ENCODE results near the gene C19orf25.

Gene C19orf25

GRCh38 chr19:1491849-1492170 lies 12.8 kb upstream of the C19orf25 start:
- TF ChIP-seq TEAD4 (IDR thresholded peaks at IDR 0.05) (no peak), NFIC (IDR thresholded peaks at IDR 0.05) (no peak), EGR1 (IDR thresholded peaks at IDR 0.05) (no peak), CREB1 (IDR thresholded peaks at IDR 0.05; ENCODE audit: low read depth) (no peak), CEBPB (IDR thresholded peaks at IDR 0.05) (no peak), FOXM1 (IDR thresholded peaks at IDR 0.05; ENCODE audit: borderline replicate concordance, low read depth) (no peak), RAD21 (IDR thresholded peaks at IDR 0.05; ENCODE audit: low read depth) (no peak), MAX (IDR thresholded peaks at IDR 0.05) (no peak), TAF1 (IDR thresholded peaks at IDR 0.05; ENCODE audit: low read depth) (no peak), YY1 (IDR thresholded peaks at IDR 0.05; ENCODE audit: low read depth) (no peak), TCF12 (IDR thresholded peaks at IDR 0.05; ENCODE audit: low read depth) (no peak)
- TF ChIP-seq, protein P1, sequence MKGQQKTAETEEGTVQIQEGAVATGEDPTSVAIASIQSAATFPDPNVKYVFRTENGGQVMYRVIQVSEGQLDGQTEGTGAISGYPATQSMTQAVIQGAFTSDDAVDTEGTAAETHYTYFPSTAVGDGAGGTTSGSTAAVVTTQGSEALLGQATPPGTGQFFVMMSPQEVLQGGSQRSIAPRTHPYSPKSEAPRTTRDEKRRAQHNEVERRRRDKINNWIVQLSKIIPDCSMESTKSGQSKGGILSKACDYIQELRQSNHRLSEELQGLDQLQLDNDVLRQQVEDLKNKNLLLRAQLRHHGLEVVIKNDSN (IDR thresholded peaks at IDR 0.05) = no peak
- TF ChIP-seq, protein P2, sequence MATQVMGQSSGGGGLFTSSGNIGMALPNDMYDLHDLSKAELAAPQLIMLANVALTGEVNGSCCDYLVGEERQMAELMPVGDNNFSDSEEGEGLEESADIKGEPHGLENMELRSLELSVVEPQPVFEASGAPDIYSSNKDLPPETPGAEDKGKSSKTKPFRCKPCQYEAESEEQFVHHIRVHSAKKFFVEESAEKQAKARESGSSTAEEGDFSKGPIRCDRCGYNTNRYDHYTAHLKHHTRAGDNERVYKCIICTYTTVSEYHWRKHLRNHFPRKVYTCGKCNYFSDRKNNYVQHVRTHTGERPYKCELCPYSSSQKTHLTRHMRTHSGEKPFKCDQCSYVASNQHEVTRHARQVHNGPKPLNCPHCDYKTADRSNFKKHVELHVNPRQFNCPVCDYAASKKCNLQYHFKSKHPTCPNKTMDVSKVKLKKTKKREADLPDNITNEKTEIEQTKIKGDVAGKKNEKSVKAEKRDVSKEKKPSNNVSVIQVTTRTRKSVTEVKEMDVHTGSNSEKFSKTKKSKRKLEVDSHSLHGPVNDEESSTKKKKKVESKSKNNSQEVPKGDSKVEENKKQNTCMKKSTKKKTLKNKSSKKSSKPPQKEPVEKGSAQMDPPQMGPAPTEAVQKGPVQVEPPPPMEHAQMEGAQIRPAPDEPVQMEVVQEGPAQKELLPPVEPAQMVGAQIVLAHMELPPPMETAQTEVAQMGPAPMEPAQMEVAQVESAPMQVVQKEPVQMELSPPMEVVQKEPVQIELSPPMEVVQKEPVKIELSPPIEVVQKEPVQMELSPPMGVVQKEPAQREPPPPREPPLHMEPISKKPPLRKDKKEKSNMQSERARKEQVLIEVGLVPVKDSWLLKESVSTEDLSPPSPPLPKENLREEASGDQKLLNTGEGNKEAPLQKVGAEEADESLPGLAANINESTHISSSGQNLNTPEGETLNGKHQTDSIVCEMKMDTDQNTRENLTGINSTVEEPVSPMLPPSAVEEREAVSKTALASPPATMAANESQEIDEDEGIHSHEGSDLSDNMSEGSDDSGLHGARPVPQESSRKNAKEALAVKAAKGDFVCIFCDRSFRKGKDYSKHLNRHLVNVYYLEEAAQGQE (IDR thresholded peaks at IDR 0.05; ENCODE audit: low read depth) = no peak

DNA sequence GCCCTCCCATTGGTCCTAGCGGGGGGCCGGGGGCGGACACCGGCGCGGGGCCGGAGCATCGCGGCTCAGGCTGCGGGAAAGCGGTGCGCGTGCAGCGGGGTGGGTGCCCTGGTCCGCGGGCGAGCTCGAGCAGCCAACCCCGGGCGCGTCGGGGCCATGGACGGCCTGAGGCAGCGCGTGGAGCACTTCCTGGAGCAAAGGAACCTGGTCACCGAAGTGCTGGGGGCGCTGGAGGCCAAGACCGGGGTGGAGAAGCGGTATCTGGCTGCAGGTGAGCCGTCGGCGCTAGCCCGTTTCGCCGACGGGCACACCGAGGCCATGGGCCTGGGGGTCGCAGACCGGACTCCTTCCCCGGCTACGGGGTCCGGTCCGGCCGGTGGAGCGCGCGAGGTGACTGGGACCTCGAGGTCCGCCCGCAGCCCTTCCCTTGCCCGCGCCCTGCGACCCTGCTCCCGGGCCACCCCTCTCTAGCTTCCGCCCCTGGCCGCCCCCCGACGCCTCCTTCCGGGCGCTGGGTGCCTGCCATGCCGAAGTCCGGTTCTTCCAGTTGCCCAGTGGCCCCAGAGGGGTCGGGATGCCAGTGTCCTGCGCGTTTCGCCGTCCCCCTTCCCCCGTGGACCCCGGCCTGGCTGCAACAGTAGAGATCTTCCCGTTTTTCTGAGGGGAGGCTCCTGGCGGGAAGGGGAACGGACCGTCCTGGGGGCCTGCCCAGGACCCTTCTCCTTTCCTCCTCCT lies 12.3 kb upstream of the C19orf25 start, which contains the start of gene REEP6:
TSS of gene REEP6 (plus strand) at position 68 of the 735 bp plus-strand sequence. CDS start at position 157, 89 bp downstream.
- TF ChIP-seq TCF12 (IDR thresholded peaks at IDR 0.05; ENCODE audit: low read depth) (no peak), EGR1 (IDR thresholded peaks at IDR 0.05) (peak; percentile 72), TAF1 (IDR thresholded peaks at IDR 0.05; ENCODE audit: low read depth) (0 out of 2 replicates have a peak, but pooled peaks have one; percentile 4), MAX (IDR thresholded peaks at IDR 0.05) (peak; percentile 95), CEBPB (IDR thresholded peaks at IDR 0.05) (no peak)

GRCh38 chr19:1490311-1491113 lies 11.5 kb upstream of the C19orf25 start, which contains the start of gene PCSK4:
Gene PCSK4, minus strand, starts transcription at chr19:1490350. Its CDS starts 4 bp downstream, at chr19:1490346.
- no peak for TF ChIP-seq TEAD4 (IDR thresholded peaks at IDR 0.05)
- peak; percentile 60 for TF ChIP-seq MAX (IDR thresholded peaks at IDR 0.05)
- TF ChIP-seq FOXM1 (IDR thresholded peaks at IDR 0.05; ENCODE audit: borderline replicate concordance, low read depth) = 0 out of 2 replicates have a peak, but pooled peaks have one; percentile 24
- TF ChIP-seq CEBPB (IDR thresholded peaks at IDR 0.05) = no peak; the same call in 1 of the 2 replicates

DNA sequence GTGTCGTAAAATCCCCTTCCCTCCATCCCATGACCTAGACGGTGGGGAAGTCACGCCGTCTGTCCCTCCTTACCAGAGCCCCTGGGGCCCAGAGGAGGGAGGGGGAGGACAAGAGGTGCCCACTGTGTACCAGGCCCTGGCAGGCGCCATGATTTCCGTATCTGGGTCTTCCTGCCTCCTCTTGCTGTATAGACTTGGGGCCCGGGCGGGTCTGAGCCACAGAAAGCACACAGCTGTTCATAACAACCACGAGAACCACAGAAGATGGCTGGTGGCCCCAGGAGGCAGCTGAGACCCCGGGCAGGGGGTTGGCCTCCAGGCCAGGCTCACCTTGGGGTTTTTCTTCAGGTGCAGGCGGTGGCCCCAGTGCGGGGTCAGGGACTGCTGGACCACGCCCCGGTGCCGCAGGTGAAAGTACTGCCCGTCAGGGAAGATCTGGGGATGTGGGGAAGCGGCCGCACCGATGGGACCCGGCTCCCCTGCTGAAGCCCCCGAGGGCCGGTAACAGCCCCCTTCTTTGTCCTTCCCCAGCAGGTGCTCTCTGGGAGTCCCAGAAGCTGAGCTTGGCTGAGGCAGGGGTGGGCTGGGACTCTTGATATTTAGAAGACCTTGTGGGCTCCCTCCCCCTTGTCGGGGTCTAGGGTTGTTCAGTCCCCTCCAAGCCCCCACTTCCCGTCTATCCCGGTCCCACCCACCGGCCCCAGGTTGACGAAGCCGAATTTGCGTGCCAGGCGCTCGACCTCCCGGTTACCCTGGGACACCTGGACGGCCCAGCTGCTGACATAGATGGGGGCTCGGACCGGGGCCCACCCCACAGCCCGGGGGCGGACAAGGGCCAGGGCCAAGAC lies 10.7 kb upstream of the C19orf25 start:
- TF ChIP-seq, protein P2 (IDR thresholded peaks at IDR 0.05; ENCODE audit: low read depth) = no peak
- no peak for TF ChIP-seq YY1 (IDR thresholded peaks at IDR 0.05; ENCODE audit: low read depth)
- peak; percentile 68; the same call in 1 of the 2 replicates for TF ChIP-seq ZBTB7A (IDR thresholded peaks at IDR 0.05; ENCODE audit: low read depth)
- TF ChIP-seq EGR1 (IDR thresholded peaks at IDR 0.05) = peak; percentile 62; the same call in 1 of the 2 replicates
- TF ChIP-seq TCF12 (IDR thresholded peaks at IDR 0.05; ENCODE audit: low read depth) = no peak
- no peak for TF ChIP-seq EP300 (IDR thresholded peaks at IDR 0.05; ENCODE audit: borderline replicate concordance)
- TF ChIP-seq CREB1 (IDR thresholded peaks at IDR 0.05; ENCODE audit: low read depth) = no peak
- TF ChIP-seq TEAD4 (IDR thresholded peaks at IDR 0.05) = no peak
- TF ChIP-seq TAF1 (IDR thresholded peaks at IDR 0.05; ENCODE audit: low read depth) = no peak
- no peak for TF ChIP-seq RAD21 (IDR thresholded peaks at IDR 0.05; ENCODE audit: low read depth)

DNA sequence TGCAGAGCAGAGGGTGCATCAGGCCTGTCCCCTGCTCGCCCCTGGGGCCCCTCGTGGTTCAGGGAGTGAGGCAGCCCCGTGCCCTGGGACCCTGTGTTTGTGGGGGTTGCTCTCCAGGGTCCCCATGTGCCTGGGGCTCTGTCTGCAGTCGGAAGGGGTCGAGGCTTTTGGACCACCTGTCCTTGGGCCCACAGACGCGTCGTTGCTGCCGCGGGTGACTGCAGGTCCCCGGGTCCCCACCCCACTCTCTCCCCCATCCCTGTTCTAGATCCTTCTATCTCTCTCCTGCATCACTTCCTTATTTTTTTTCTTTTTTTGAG lies 9.2 kb upstream of the C19orf25 start:
- no peak for TF ChIP-seq TCF12 (IDR thresholded peaks at IDR 0.05; ENCODE audit: low read depth)
- TF ChIP-seq, protein P2 (IDR thresholded peaks at IDR 0.05; ENCODE audit: low read depth) = no peak
- TF ChIP-seq TAF1 (IDR thresholded peaks at IDR 0.05; ENCODE audit: low read depth) = no peak
- TF ChIP-seq ZBTB7A (IDR thresholded peaks at IDR 0.05; ENCODE audit: low read depth) = no peak
